CD14-positive monocyte (primary cell): ENCODE results near the gene TULP1. TPM values are rescaled to one million over a fixed set of nuclear protein-coding genes. Genes with fewer than 3 reads are reported as not detected.

Experiments used
- DNase-seq, 3 donors: peaks; one replicate each; pipeline ENCODE4 v3.0.0-alpha.2; 2011 to 2022
- H2AFZ ChIP-seq: 2 replicates; pipeline ENCODE4 v1.6.0; 2012; ENCODE audit warnings: mild to moderate bottlenecking, low read depth, low read length, inconsistent platforms; ENCODE audit not compliant: insufficient read depth, poor library complexity, severe bottlenecking
- H3K27ac ChIP-seq, 2 donors: 1 replicate in 1 of 2; 2 replicates in 1 of 2; pipeline ENCODE4 v1.5.1; 2012 to 2013; ENCODE audit warnings: low read length in 2 of 2, control low read depth in 1 of 2, inconsistent platforms in 1 of 2, low read depth in 1 of 2, mild to moderate bottlenecking in 1 of 2
- H3K27me3 ChIP-seq, 2 donors: one replicate each; pipeline versions ENCODE4 v1.6.0 to v1.6.1; 2011 to 2013; ENCODE audit warnings: low read length in 2 of 2; ENCODE audit not compliant: control insufficient read depth in 2 of 2, insufficient read depth in 2 of 2
- H3K36me3 ChIP-seq, 2 donors: replicated peaks in 1 of 2; 1 replicate in 1 of 2; 2 replicates in 1 of 2; pipeline versions ENCODE4 v1.5.1 to v1.6.1; 2012 to 2013; ENCODE audit warnings: low read length in 2 of 2, control low read depth in 1 of 2, inconsistent platforms in 1 of 2, mild to moderate bottlenecking in 1 of 2; ENCODE audit not compliant: insufficient read depth in 2 of 2, control insufficient read depth in 1 of 2
- H3K4me1 ChIP-seq, 2 donors: 1 replicate in 1 of 2; 2 replicates in 1 of 2; pipeline versions ENCODE4 v1.5.1 to v1.6.1; 2012 to 2013; ENCODE audit warnings: low read length in 2 of 2, control low read depth in 1 of 2, inconsistent platforms in 1 of 2, mild to moderate bottlenecking in 1 of 2, moderate library complexity in 1 of 2; ENCODE audit not compliant: insufficient read depth in 2 of 2, control insufficient read depth in 1 of 2
- H3K4me2 ChIP-seq: replicated peaks from 2 replicates; pipeline ENCODE3; 2012; ENCODE audit warnings: low read length, moderate library complexity, mild to moderate bottlenecking; ENCODE audit not compliant: poor library complexity, severe bottlenecking; ENCODE audit errors: extremely low read depth
- H3K4me3 ChIP-seq, 3 experiments: fragments of 200-600 bp in 1 of 3; sonication (generic) in 1 of 3; replicated peaks in 1 of 3; 1 replicate in 2 of 3; 2 replicates in 1 of 3; pipeline ENCODE4 v1.5.1; 2011 to 2013; ENCODE audit warnings: low read length in 3 of 3, mild to moderate bottlenecking in 3 of 3, control low read depth in 2 of 3, low read depth in 2 of 3, inconsistent platforms in 1 of 3, moderate library complexity in 1 of 3
- H3K79me2 ChIP-seq: 2 replicates; pipeline ENCODE4 v1.6.0; 2012; ENCODE audit warnings: mild to moderate bottlenecking, control low read depth, inconsistent platforms, low read length, moderate library complexity; ENCODE audit not compliant: insufficient read depth
- H3K9ac ChIP-seq: 2 replicates; pipeline ENCODE4 v1.6.0; 2017; ENCODE audit warnings: low read length, mild to moderate bottlenecking; ENCODE audit not compliant: insufficient read depth, poor library complexity, severe bottlenecking
- H3K9me3 ChIP-seq, 2 donors: replicated peaks in 1 of 2; 1 replicate in 1 of 2; 2 replicates in 1 of 2; pipeline versions ENCODE4 v1.5.1 to v1.6.1; 2012 to 2013; ENCODE audit warnings: low read length in 2 of 2, control low read depth in 1 of 2; ENCODE audit not compliant: control insufficient read depth in 1 of 2, insufficient read depth in 1 of 2
- H4K20me1 ChIP-seq: 2 replicates; pipeline ENCODE4 v1.6.0; 2012; ENCODE audit warnings: mild to moderate bottlenecking, low read length, control low read depth, moderate library complexity; ENCODE audit not compliant: insufficient read depth
- H3K27ac Mint-ChIP-seq, 7 donors: one replicate each; pipeline ENCODE4 v1.8.0; 2020; ENCODE audit warnings: mild to moderate bottlenecking in 7 of 7, mixed read lengths in 7 of 7, moderate library complexity in 6 of 7, inconsistent platforms in 2 of 7
- H3K27me3 Mint-ChIP-seq, 3 donors: one replicate each; pipeline ENCODE4 v1.8.0; 2021 to 2022; ENCODE audit warnings: low read depth in 3 of 3, mild to moderate bottlenecking in 3 of 3, mixed read lengths in 3 of 3, moderate library complexity in 3 of 3, inconsistent platforms in 1 of 3
- H3K36me3 Mint-ChIP-seq, 2 donors: one replicate each; pipeline ENCODE4 v1.8.0; 2020; ENCODE audit warnings: mixed read lengths in 2 of 2, inconsistent platforms in 1 of 2, mild to moderate bottlenecking in 1 of 2
- H3K4me1 Mint-ChIP-seq: one replicate; pipeline ENCODE4 v1.8.0; 2020; ENCODE audit warnings: mild to moderate bottlenecking, mixed read lengths
- H3K4me3 Mint-ChIP-seq, 2 donors: one replicate each; pipeline ENCODE4 v1.8.0; 2020; ENCODE audit warnings: mild to moderate bottlenecking in 2 of 2, mixed read lengths in 2 of 2, moderate library complexity in 1 of 2
- H3K9me3 Mint-ChIP-seq, 7 donors: one replicate each; pipeline ENCODE4 v1.8.0; 2020 to 2022; ENCODE audit warnings: mixed read lengths in 7 of 7, mild to moderate bottlenecking in 6 of 7, moderate library complexity in 6 of 7, inconsistent platforms in 2 of 7
- WGBS: methylation state at CpG from one replicate; pipeline ENCODE4 v1.1.5; 2013; ENCODE audit warnings: missing lambda C conversion rate; ENCODE audit not compliant: insufficient coverage; 5-methylcytosine and 5-hydroxymethylcytosine counted together
- intact Hi-C, 2 donors: fragments of 100-400 bp; cut with micrococcal nuclease; formaldehyde crosslinking; loops; one replicate each; pipeline versions ENCODE4 v1.15.0 to v1.15.1; 2023
- polyA plus RNA-seq, 3 donors: library from polyadenylated mRNA; depleted of rRNA in 1 of 3; unstranded in 2 of 3; stranded (reverse) in 1 of 3; fragments of 300-500 nt in 2 of 3; fragments of >200 nt in 1 of 3; fragmentation: Illumina TruSeq in 2 of 3; gene quantifications; 1 replicate in 2 of 3; 2 replicates in 1 of 3; pipeline ENCODE4 v1.2.3, GENCODE V29; 2012 to 2021
- TF ChIP-seq, protein P1 (sequence below): fragments of 200-600 bp; IDR thresholded peaks from one replicate; pipeline ENCODE4 v1.8.0; 2022; ENCODE audit warnings: antibody characterized with exemption, mild to moderate bottlenecking

Gene TULP1
- polyA plus RNA-seq, 3 donors = not detected

DNA sequence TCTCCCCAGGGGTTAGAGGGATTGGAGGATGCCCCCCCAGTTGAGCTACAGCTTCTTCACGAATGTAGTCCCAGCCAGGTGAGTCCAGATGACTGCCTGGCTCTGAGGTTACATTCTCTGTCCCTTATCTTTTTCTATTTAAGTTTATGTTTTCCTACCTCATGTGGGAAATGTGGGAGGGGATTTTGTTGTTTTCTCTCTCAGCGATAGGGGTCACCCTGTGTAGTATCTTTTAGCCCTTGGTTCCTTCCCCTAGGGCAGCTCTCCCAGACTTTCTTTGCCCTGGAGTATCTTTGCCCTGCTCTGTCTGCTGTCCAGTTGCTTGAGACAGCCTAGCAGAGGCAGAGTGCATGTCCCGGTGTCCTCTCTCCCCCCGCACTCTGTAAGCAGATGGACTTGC, 54.8 kb downstream of the TULP1 start:
- no peak overlapping the region for H3K9ac ChIP-seq
- no peak overlapping the region for H2AFZ ChIP-seq
- no peak overlapping the region for H3K27ac ChIP-seq
- no peaks in the 10 kb centered on the region for H4K20me1 ChIP-seq
- H3K9me3 ChIP-seq = no peaks in the 10 kb centered on the region
- TF ChIP-seq, protein P1, sequence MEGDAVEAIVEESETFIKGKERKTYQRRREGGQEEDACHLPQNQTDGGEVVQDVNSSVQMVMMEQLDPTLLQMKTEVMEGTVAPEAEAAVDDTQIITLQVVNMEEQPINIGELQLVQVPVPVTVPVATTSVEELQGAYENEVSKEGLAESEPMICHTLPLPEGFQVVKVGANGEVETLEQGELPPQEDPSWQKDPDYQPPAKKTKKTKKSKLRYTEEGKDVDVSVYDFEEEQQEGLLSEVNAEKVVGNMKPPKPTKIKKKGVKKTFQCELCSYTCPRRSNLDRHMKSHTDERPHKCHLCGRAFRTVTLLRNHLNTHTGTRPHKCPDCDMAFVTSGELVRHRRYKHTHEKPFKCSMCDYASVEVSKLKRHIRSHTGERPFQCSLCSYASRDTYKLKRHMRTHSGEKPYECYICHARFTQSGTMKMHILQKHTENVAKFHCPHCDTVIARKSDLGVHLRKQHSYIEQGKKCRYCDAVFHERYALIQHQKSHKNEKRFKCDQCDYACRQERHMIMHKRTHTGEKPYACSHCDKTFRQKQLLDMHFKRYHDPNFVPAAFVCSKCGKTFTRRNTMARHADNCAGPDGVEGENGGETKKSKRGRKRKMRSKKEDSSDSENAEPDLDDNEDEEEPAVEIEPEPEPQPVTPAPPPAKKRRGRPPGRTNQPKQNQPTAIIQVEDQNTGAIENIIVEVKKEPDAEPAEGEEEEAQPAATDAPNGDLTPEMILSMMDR = no peak
- H3K4me1 Mint-ChIP-seq = peaks cover 21% of the 10 kb centered on the region
- H3K9me3 Mint-ChIP-seq = no peaks in the 10 kb centered on the region
- H3K4me3 Mint-ChIP-seq = no peak overlapping the region
- no peaks in the 10 kb centered on the region for H3K27me3 ChIP-seq
- no peak overlapping the region for H3K4me3 ChIP-seq
- no peak overlapping the region for H3K4me2 ChIP-seq
- peak overlapping the region in 2 of 7 donors; percentile 43 to 50 for H3K27ac Mint-ChIP-seq
- peaks cover 3% of the 10 kb centered on the region in 3 donors for H3K27me3 Mint-ChIP-seq
- H3K36me3 ChIP-seq = peaks cover 10 to 46% of the 10 kb centered on the region in 2 donors
- 98% methylated on average over 2 of the region's 4 CpGs for WGBS
- DNase-seq = no peak
- H3K36me3 Mint-ChIP-seq = peaks cover 47 to 58% of the 10 kb centered on the region in 2 donors
- H3K79me2 ChIP-seq = peaks cover under 1% of the 10 kb centered on the region
- intact Hi-C loops = no loop called here
- peaks cover 19 to 20% of the 10 kb centered on the region in 2 donors for H3K4me1 ChIP-seq

DNA sequence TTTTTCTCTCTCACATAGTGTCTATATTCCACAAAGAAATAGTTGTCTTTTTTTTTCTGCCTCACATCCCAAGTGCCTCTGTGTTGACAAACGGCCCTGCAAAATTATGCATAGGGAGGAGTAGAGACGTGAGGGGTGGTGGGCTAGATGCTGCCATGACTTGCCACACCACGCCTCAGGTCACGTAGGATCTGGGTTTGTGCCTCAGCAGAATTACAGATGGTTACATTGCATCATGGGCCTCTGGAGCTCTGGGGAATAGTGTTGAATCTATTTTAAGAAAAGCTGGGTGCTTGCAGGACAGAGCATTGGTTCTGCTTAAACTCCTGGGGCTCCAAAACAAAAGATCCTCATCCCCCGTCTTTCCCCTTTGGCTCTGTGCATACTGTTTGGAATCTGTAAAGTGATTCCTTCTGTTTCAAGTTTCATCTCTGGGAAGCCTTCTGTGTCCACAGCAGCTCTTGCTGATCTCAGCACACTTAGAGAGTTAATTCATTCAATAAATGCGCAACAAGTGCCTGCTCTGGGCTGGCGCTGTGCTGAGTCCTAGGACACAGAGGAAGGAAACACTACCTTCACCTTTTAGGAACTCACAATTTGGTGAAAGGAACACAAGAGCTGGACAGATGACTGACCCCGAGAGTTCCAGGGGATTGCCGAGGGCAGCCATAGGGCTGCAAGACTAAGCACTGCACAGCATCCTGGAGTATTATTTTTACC, 58.1 kb downstream of the TULP1 start:
- H3K27ac Mint-ChIP-seq = peak overlapping the region in 1 of 7 donors; percentile 35

More for the DNA sequence above, 58.1 kb downstream of the TULP1 start:
- peaks cover 29 to 37% of the 10 kb centered on the region in 2 donors for H3K4me1 ChIP-seq
- Mint-ChIP-seq H3K4me1 (peaks cover 34% of the 10 kb centered on the region), H3K36me3 (peaks cover 30 to 33% of the 10 kb centered on the region in 2 donors), H3K9me3 (peaks cover 0 to 2% (median 0%) of the 10 kb centered on the region in 7 donors), H3K27me3 (peaks cover 12 to 21% (median 18%) of the 10 kb centered on the region in 3 donors), H3K4me3 (peak overlapping the region in 1 of 2 donors; percentile 57)
- TF ChIP-seq, protein P1 = no peak
- no peak overlapping the region for H2AFZ ChIP-seq
- no peak overlapping the region for H3K27ac ChIP-seq
- H3K79me2 ChIP-seq = peaks cover 4% of the 10 kb centered on the region
- H3K9ac ChIP-seq = no peak overlapping the region
- peaks cover 0 to 7% of the 10 kb centered on the region in 2 donors for H3K27me3 ChIP-seq
- no peak overlapping the region for H3K4me2 ChIP-seq
- DNase-seq = no peak
- peaks cover 5 to 24% of the 10 kb centered on the region in 2 donors for H3K36me3 ChIP-seq
- H3K9me3 ChIP-seq = no peaks in the 10 kb centered on the region
- 83% methylated on average over 4 of the region's 9 CpGs for WGBS
- H3K4me3 ChIP-seq = no peak overlapping the region
- no peaks in the 10 kb centered on the region for H4K20me1 ChIP-seq
- intact Hi-C loops = no loop called here
